IPS-18a (cell line): Measurements from ENCODE around the gene SSC5D.

Experiments used
- H3K27ac ChIP-seq: one replicate; pipeline ENCODE4 v1.5.1; 2013; ENCODE audit warnings: low read length
- H3K27me3 ChIP-seq: one replicate; pipeline ENCODE4 v1.6.1; 2013; ENCODE audit warnings: mild to moderate bottlenecking, low read length; ENCODE audit not compliant: control insufficient read depth, insufficient read depth
- H3K36me3 ChIP-seq: one replicate; pipeline ENCODE4 v1.6.1; 2013; ENCODE audit warnings: low read depth, low read length; ENCODE audit not compliant: control insufficient read depth
- H3K4me1 ChIP-seq: one replicate; pipeline ENCODE4 v1.6.1; 2013; ENCODE audit warnings: low read depth, low read length; ENCODE audit not compliant: control insufficient read depth
- H3K4me3 ChIP-seq: one replicate; pipeline ENCODE4 v1.5.1; 2013; ENCODE audit warnings: low read length
- H3K9ac ChIP-seq: one replicate; pipeline ENCODE4 v1.6.1; 2013; ENCODE audit warnings: mild to moderate bottlenecking, low read length, moderate library complexity
- H3K9me3 ChIP-seq: one replicate; pipeline ENCODE4 v1.6.1; 2013; ENCODE audit warnings: low read depth, low read length; ENCODE audit not compliant: control insufficient read depth

The SSC5D gene

DNA sequence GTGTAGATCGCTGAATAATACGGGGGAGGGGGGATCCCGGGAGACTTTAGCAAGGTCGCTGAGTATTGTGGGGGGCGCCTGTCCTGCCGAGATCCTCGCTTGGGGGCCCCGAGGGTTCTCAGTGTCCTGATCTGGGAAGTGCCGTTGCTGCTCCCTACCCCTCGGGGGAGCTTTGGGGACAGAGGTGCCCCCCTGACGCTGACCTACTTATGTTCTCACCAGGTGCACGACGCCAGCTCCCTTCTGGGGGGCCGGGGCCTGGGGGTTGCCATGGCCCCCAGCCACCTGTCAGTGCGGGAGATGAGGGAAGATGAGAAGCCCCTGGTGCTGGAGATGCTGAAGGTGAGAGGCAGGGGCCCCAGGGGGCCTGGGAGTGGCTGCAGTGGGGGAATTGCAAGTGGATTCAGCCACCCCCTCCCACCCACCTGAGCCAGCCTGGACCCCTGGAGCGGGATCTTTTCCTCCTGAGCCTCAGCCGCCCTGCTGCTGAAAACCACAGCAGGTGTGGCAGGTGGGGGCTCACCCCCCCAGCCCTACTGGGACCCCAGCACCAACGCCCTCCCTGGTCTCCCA is 2.7 kb upstream of the SSC5D start:
- H3K4me1 ChIP-seq = peaks cover 33% of the 10 kb centered on the region
- H3K9ac ChIP-seq = peak overlapping the region; percentile 77
- peak overlapping the region; percentile 30 for H3K27ac ChIP-seq
- no peaks in the 10 kb centered on the region for H3K9me3 ChIP-seq
- H3K27me3 ChIP-seq = no peaks in the 10 kb centered on the region
- H3K4me3 ChIP-seq = peak overlapping the region; percentile 77
- no peaks in the 10 kb centered on the region for H3K36me3 ChIP-seq

DNA sequence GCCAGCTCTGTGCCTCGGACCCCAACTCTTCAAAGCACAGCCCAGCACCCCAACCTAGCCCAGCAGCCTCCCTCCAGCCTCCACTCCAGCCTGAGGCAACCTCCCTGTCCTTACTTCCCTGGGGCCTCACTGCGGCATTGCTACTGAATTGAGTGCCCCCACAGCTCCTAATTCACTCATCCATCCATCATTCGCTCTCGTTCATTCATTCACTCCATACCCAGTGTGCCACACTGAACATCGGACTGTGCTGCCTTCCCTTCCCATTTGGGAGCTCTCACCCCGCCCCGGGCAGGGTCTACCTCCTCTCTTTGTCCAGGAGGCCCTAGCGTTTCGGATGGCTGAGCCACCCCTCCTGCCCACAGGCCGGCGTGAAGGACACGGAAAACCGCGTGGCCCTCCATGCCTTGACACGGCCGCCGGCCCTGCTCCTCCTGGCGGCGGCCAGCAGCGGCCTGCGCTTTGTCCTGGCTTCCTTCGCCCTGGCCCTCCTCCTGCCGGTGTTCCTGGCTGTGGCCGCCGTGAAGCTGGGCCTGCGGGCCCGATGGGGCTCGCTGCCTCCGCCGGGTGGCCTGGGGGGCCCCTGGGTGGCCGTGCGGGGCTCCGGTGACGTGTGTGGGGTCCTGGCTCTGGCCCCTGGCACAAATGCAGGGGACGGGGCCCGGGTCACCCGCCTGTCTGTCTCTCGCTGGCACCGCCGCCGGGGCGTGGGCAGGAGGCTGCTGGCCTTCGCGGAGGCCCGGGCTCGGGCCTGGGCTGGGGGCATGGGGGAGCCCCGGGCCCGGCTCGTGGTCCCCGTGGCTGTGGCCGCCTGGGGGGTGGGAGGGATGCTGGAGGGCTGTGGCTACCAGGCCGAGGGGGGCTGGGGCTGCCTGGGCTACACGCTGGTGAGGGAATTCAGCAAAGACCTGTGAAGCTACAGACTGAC is 1.9 kb upstream of the SSC5D start:
- H3K27me3 ChIP-seq = no peaks in the 10 kb centered on the region
- no peaks in the 10 kb centered on the region for H3K9me3 ChIP-seq
- H3K36me3 ChIP-seq = no peaks in the 10 kb centered on the region
- no peak overlapping the region for H3K9ac ChIP-seq
- peaks cover 33% of the 10 kb centered on the region for H3K4me1 ChIP-seq
- H3K4me3 ChIP-seq = peak overlapping the region; percentile 77
- no peak overlapping the region for H3K27ac ChIP-seq

DNA sequence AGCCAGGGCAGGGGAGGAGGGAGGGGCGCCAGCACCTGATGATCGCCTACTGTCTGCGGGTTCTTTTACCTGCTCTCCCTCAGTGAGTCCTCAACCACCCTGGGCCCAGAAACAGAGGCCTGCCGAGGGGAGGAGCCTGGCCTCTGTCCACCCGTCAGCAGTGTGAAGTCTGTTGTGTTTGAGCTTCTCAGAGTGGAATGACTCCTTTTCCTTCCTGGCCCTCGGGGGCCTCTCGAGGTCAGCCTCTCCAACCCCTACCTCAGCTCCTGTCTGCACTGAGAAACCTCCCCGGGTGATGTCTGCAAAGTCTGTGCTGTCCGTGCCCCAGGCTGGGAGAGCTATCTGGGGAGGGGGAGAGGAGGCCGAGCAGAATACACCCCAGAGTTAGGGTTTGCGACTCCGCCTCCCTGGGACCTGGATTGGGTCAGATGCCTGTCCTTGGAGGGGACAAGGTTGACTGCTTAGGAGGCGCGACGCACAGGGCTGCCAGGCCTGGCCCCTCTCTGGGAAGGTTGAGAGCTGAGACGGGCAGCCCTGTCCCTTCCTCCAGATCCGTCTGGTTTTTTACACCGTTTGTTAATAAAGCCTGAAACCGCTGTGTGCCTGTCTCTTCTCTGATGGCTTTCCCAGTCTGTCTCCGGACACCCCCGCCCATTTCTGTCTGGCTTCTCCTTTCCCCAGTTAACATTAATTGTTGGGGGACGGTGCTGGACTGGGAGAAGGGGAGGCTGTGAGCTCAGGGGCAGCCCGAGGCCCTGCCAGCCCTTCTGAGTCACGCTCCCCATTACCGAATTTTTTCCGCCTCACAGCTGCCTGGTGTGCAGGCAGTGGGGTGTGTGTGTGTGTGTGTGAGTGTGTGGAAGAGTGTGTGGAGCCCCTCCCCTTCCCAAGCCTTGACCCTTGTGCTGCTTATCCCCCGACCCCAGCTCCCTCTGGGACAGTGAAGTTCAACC is 989 bp upstream of the SSC5D start:
- Histone ChIP-seq H3K9me3 (no peaks in the 10 kb centered on the region), H3K27me3 (no peaks in the 10 kb centered on the region), H3K9ac (peak overlapping the region; percentile 22), H3K4me3 (peak overlapping the region; percentile 13), H3K4me1 (peaks cover 33% of the 10 kb centered on the region), H3K27ac (no peak overlapping the region), H3K36me3 (no peaks in the 10 kb centered on the region)

DNA sequence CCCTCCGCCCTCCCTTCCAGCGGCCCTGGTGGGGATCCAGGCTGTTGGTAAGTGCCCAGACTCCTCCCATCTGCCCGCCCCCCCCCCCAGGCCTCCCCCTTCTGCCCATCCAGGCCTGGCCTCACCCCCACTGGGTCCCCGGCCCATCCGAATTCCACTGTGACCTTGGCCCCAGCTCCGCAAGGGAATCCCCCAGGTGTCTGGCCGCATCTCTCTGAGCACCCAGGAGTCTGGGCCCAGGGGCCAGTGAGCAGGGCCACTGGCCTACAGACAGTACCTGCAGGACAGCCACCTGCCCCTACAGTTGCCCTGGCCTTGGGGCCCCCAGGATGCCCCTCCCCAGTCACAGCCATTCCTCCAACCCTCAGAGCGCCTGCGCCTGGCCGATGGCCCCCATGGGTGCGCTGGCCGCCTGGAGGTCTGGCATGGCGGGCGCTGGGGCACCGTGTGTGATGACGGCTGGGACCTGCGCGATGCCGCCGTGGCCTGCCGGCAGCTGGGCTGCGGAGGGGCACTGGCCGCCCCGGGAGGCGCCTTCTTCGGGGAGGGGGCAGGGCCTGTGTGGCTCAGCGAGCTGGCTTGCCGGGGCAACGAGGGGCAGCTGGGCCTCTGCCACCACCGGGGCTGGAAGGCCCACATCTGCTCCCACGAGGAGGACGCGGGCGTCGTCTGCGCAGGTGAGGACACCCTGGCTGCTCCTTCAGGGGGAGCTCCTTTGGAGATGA is 912 bp downstream of the SSC5D start:
- Histone ChIP-seq H3K9me3 (no peaks in the 10 kb centered on the region), H3K4me1 (peaks cover 33% of the 10 kb centered on the region), H3K4me3 (no peak overlapping the region), H3K9ac (no peak overlapping the region), H3K27me3 (no peaks in the 10 kb centered on the region), H3K36me3 (no peaks in the 10 kb centered on the region), H3K27ac (no peak overlapping the region)

DNA sequence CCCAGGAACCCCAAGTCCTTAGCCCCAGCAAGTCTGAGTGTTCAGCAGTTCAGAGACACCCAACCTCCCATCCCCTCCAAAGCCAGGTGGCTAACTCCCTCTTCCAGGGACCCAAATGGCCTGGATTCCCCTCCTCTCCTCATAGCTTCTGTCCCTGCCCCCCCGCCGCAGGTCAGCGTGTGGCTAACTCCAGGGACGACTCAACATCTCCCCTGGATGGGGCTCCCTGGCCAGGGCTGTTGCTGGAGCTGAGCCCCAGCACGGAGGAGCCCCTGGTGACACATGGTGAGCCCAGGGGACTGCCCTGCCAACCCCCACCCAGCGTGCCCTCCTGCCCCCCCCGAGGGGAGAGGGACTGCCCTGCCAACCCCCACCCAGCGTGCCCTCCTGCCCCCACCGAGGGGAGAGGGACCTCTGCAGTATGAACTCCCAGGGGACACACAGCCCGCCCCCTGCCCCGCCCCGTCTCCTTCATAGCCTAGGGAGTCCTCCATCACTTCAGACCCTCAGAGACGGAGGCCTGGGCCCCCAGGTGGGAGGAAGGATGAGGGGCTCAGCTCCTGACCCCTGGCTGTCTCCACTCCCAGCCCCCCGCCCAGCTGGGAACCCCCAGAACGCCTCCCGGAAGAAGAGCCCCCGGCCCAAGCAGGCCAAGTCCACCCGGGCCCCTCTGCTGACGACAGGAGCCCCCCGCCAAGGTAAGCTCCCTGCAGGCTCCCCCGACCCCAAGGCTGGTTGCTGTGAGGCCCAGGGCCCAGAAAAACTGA is 1.7 kb downstream of the SSC5D start:
- Histone ChIP-seq H3K9ac (no peak overlapping the region), H3K9me3 (no peaks in the 10 kb centered on the region), H3K27me3 (no peaks in the 10 kb centered on the region), H3K27ac (no peak overlapping the region), H3K4me1 (peaks cover 33% of the 10 kb centered on the region), H3K4me3 (no peak overlapping the region), H3K36me3 (no peaks in the 10 kb centered on the region)

DNA sequence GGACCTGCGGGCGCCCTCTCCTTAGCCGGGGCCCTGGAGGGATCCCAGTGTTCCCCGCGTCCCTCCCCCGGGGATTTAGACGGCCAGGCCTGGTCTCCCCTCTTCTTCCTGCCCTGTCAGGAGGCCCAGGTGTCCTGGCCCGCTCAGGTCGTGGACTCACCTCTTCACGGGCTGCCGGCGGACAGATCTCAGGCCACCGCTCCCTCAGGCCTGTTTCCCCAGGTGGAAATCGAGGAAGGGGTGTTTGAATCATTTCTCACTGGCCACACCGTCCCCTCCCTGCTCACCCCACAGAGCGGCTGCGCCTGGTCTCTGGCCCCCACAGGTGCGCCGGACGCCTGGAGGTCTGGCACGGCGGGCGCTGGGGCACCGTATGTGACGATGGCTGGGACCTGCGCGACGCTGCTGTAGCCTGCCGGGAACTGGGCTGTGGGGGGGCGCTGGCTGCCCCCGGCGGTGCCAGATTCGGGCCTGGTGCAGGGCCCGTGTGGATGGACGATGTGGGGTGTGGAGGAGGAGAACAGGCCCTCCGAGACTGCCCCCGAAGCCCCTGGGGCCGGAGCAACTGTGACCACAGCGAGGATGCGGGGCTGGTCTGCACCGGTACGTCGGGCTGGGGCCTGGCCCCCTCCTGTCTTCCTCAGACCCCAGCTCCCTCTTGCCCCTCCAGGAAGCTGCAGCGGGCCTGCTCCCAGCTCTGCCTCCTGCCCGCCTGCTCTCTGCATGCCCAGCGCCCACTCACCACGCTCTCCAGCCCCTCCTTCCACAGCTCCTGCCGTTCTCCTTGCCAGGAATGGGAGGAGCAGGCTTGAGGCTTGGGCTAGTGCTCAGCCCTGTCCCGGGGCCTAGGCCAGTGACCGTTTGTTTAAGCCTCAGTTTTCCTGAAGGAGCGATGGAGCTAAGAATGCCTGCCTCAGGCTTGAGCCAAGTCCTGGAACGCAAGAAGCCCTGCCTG is 2.5 kb downstream of the SSC5D start:
- H3K4me1 ChIP-seq = peaks cover 31% of the 10 kb centered on the region
- no peaks in the 10 kb centered on the region for H3K27me3 ChIP-seq
- no peak overlapping the region for H3K27ac ChIP-seq
- H3K4me3 ChIP-seq = no peak overlapping the region
- no peaks in the 10 kb centered on the region for H3K9me3 ChIP-seq
- H3K9ac ChIP-seq = no peak overlapping the region
- H3K36me3 ChIP-seq = no peaks in the 10 kb centered on the region

DNA sequence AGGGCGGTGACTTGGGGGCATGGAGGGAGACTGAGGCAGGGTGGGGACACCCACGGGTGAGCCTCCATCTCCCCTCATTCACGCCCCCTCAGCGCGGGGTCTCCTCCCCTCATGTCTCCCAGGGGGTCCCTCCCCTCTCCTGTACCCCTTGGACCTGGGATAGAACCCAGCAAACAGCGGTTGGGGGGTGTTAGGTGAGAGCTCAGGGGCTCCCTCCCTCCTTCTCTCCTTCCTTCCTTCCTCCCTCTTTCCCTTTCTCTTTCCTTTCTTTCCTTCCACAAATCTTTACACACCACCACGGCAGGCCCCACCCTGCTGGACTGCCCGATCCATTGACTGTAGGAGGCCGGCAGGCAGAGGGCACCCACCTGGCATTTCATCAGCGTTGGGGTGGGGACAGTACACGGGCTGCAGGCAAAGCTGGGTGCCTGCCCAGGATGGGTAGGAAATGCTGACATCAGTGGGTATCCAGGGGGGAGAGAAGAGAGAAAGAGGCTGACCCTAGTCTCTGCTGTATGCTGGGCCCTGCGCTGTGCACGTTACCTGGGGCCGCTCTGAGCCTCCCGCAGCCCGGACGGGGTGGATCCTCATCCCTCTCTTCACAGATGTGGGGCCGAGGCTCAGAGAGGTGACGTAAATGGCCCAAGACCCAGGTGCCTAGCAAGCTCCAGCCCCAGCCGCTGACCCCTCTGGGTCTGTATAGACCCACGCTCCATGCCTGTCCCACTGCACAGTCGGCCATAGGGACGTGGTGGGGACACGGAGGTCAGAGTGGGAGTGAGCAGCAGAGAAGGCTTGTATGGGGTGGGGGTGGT is 3.5 kb downstream of the SSC5D start:
- no peaks in the 10 kb centered on the region for H3K36me3 ChIP-seq
- H3K9me3 ChIP-seq = no peaks in the 10 kb centered on the region
- H3K4me3 ChIP-seq = no peak overlapping the region
- no peak overlapping the region for H3K9ac ChIP-seq
- peaks cover 33% of the 10 kb centered on the region for H3K4me1 ChIP-seq
- no peaks in the 10 kb centered on the region for H3K27me3 ChIP-seq
- no peak overlapping the region for H3K27ac ChIP-seq

DNA sequence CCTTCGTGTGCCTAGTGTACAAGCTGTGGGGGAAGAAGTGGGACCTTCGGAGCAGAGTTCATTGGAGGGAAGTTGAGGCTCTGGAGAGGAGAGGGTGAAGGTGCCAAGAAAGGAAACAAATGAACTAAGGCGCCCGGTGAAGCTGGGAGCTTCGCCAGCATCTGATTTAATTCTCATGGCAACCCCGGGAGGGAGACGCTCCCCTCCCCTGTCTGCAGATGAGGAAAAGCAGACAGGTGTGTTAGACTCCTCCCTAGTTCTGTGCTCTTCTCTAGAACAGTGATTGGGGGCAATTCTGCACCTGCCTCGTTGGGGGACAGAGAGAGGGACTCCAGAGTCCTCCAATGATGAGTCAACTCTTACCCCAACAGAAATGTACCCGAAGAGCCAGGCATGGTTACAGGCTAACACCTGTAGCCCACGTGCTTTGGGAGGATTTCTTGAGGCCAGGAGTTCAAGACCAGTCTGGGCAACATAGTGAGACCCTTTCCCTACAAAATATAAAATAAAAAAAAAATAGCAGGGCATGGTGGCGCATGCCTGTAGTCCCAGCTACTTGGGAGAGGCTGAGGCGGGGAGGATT is 4.2 kb downstream of the SSC5D start:
- H3K27ac ChIP-seq = no peak overlapping the region
- H3K4me1 ChIP-seq = peaks cover 27% of the 10 kb centered on the region

DNA sequence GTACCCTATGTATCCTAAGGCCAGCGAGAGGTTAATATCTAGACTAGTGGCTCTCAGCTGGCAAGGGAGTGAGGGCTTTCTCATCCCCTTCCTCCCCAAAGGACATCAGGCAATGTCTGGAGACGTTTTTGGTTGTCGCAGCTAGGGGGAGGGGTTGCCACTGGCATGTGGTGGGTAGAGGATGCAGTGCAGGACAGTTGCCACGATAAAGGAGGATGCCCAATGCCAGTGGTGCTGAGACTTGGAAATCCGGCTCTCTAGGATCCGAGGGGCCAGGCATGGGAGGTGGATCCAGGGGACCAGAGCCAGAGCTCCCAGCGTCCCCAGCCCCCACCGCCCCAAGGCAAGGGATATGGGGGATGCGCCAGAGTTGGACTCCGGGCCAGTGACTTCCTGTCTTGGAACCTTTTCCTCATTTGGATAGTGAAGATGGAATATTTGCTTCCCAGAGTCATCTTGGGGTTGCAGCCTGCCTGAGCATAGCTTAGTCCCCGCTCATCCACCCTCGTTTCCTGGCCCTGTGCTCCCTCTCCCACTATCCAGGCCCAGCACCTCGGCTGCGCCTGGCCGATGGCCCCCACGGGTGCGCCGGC is 4.9 kb downstream of the SSC5D start:
- H3K36me3 ChIP-seq = no peaks in the 10 kb centered on the region
- no peaks in the 10 kb centered on the region for H3K9me3 ChIP-seq
- H3K27ac ChIP-seq = no peak overlapping the region
- no peak overlapping the region for H3K9ac ChIP-seq
- H3K27me3 ChIP-seq = no peaks in the 10 kb centered on the region
- H3K4me3 ChIP-seq = no peak overlapping the region
- peaks cover 21% of the 10 kb centered on the region for H3K4me1 ChIP-seq

More for the DNA sequence above, 4.2 kb downstream of the SSC5D start:
- Histone ChIP-seq H3K27me3 (no peaks in the 10 kb centered on the region), H3K36me3 (no peaks in the 10 kb centered on the region), H3K9me3 (no peaks in the 10 kb centered on the region), H3K4me3 (no peak overlapping the region), H3K9ac (no peak overlapping the region)
